Neural progenitor cell (in vitro differentiated cells): ENCODE results near the gene SPEF2.

Source experiments
- EZH2phosphoT487 ChIP-seq: fragments of 200-600 bp; sonication (generic); IDR thresholded peaks from 2 replicates; pipeline ENCODE4 v1.6.1; 2017; ENCODE audit warnings: antibody characterized with exemption
- TF ChIP-seq, protein P1 (sequence below): fragments of 200-600 bp; sonication (generic); IDR thresholded peaks from 2 replicates; pipeline ENCODE4 v1.5.1; 2017; ENCODE audit warnings: antibody characterized with exemption, mild to moderate bottlenecking

DNA sequence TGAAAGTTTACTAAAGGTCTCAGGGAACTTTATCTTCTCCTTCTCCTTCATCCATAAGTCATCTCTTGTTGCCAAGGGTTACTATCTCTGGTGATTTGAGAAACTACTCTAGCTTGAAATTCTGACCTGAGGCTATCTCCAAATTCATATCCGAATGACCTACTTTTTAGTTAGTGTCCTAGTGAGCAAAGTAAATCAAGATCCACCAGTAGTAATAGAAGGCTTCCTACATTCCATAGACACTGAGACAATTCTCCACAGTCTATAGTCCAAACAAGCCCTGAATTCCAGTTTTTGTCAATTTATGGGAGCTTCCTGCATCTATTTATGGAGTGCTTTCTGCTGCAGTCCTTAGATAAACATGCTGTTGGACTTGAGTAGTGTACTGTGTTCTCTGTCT is 244.1 kb downstream of the SPEF2 start:
- no peak for TF ChIP-seq EZH2phosphoT487
- TF ChIP-seq, protein P1, sequence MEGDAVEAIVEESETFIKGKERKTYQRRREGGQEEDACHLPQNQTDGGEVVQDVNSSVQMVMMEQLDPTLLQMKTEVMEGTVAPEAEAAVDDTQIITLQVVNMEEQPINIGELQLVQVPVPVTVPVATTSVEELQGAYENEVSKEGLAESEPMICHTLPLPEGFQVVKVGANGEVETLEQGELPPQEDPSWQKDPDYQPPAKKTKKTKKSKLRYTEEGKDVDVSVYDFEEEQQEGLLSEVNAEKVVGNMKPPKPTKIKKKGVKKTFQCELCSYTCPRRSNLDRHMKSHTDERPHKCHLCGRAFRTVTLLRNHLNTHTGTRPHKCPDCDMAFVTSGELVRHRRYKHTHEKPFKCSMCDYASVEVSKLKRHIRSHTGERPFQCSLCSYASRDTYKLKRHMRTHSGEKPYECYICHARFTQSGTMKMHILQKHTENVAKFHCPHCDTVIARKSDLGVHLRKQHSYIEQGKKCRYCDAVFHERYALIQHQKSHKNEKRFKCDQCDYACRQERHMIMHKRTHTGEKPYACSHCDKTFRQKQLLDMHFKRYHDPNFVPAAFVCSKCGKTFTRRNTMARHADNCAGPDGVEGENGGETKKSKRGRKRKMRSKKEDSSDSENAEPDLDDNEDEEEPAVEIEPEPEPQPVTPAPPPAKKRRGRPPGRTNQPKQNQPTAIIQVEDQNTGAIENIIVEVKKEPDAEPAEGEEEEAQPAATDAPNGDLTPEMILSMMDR = no peak
